SK-N-SH treated with all-trans-retinoic acid at 6 μM for 48 hours (cell line): ENCODE measurements around the gene SGTB.

Source experiments
- ATAC-seq: fragments of 200-7000 bp; cut with Tn5 transposase; 3 replicates; pipeline ENCODE4 v1.9.1; 2020; ENCODE audit warnings: mild to moderate bottlenecking, moderate library complexity
- ARNTL ChIP-seq: fragments of 450-650 bp; formaldehyde crosslinking; IDR thresholded peaks from 2 replicates; pipeline ENCODE4 v1.5.0; 2020; ENCODE audit warnings: low read depth, mild to moderate bottlenecking, moderate library complexity, borderline replicate concordance
- BACH2 ChIP-seq: fragments of 250-450 bp; sonication (Bioruptor Pico); IDR thresholded peaks from 2 replicates; pipeline ENCODE4 v1.9.0; 2021; ENCODE audit warnings: mild to moderate bottlenecking, borderline replicate concordance
- CREB5 ChIP-seq: fragments of 250-450 bp; sonication (Bioruptor Pico); IDR thresholded peaks from 2 replicates; pipeline ENCODE4 v1.5.1; 2020; ENCODE audit warnings: low read depth, mild to moderate bottlenecking, moderate library complexity
- CSRNP3 ChIP-seq: fragments of 250-450 bp; sonication (Bioruptor Pico); IDR thresholded peaks from 2 replicates; pipeline ENCODE4 v1.5.1; 2021; ENCODE audit warnings: mild to moderate bottlenecking, moderate library complexity
- ISL1 ChIP-seq: fragments of 250-450 bp; sonication (Bioruptor Pico); IDR thresholded peaks from 2 replicates; pipeline ENCODE4 v2.1.2; 2022; ENCODE audit warnings: mild to moderate bottlenecking, moderate library complexity
- OSR1 ChIP-seq: fragments of 250-450 bp; sonication (Bioruptor Pico); IDR thresholded peaks from 2 replicates; pipeline ENCODE4 v1.8.0; 2022; ENCODE audit warnings: moderate library complexity, mild to moderate bottlenecking, inconsistent platforms
- POU6F1 ChIP-seq: fragments of 250-450 bp; sonication (Bioruptor Pico); IDR thresholded peaks from 2 replicates; pipeline ENCODE4 v1.8.0; 2021; ENCODE audit warnings: low read depth, mild to moderate bottlenecking, moderate library complexity, borderline replicate concordance
- RARB ChIP-seq: fragments of 250-450 bp; sonication (Bioruptor Pico); IDR thresholded peaks from 2 replicates; pipeline ENCODE4 v1.8.0; 2021; ENCODE audit warnings: mild to moderate bottlenecking, moderate library complexity
- TSHZ2 ChIP-seq: fragments of 250-450 bp; sonication (Bioruptor Pico); IDR thresholded peaks from 2 replicates; pipeline ENCODE4 v1.5.0; 2020; ENCODE audit warnings: mild to moderate bottlenecking, moderate library complexity
- ZFP30 ChIP-seq: fragments of 450-650 bp; formaldehyde crosslinking; IDR thresholded peaks from 2 replicates; pipeline ENCODE4 v1.5.0; 2022; ENCODE audit warnings: mild to moderate bottlenecking, moderate library complexity
- ZNF70 ChIP-seq: fragments of 450-650 bp; formaldehyde crosslinking; IDR thresholded peaks from 2 replicates; pipeline ENCODE4 v1.5.0; 2020; ENCODE audit warnings: mild to moderate bottlenecking, moderate library complexity
- ZNF8 ChIP-seq: fragments of 450-650 bp; formaldehyde crosslinking; IDR thresholded peaks from 2 replicates; pipeline ENCODE4 v1.5.0; 2020; ENCODE audit warnings: mild to moderate bottlenecking, moderate library complexity
- TF ChIP-seq, protein P1 (sequence below): fragments of 250-450 bp; sonication (Bioruptor Pico); IDR thresholded peaks from 2 replicates; pipeline ENCODE4 v1.8.0; 2020; ENCODE audit warnings: mild to moderate bottlenecking, moderate library complexity, borderline replicate concordance

SGTB gene

GRCh38 chr5:65646938-65647337 is 75.0 kb downstream of the SGTB start:
- TF ChIP-seq RARB (CRISPR knock-in tag), result no peak
- TF ChIP-seq TSHZ2, result no peak
- no peak for TF ChIP-seq ZFP30 (CRISPR knock-in tag)
- no peak for TF ChIP-seq CSRNP3 (CRISPR knock-in tag)
- TF ChIP-seq ZNF8 (CRISPR knock-in tag), result no peak
- TF ChIP-seq CREB5 (CRISPR knock-in tag), result no peak
- no peak for ATAC-seq

DNA sequence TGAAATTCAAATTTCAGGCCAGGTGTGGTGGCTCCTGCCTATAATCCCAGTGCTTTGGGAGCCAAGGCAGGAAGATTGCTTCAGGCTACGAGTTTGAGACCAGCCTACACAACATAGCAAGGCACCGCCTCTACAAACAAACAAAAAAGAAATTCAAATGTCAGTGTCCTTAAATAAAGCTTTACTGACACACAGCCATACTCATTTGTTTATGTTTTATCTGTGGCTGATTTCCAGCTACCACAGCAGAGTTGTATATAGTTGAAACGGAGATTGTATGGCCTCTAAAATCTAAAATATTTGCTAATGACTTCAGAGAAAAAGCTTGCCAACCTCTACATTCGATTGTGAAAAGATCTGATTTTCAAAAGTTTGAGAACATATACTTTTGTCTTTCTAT is 81.7 kb downstream of the SGTB start:
- TF ChIP-seq, protein P1, sequence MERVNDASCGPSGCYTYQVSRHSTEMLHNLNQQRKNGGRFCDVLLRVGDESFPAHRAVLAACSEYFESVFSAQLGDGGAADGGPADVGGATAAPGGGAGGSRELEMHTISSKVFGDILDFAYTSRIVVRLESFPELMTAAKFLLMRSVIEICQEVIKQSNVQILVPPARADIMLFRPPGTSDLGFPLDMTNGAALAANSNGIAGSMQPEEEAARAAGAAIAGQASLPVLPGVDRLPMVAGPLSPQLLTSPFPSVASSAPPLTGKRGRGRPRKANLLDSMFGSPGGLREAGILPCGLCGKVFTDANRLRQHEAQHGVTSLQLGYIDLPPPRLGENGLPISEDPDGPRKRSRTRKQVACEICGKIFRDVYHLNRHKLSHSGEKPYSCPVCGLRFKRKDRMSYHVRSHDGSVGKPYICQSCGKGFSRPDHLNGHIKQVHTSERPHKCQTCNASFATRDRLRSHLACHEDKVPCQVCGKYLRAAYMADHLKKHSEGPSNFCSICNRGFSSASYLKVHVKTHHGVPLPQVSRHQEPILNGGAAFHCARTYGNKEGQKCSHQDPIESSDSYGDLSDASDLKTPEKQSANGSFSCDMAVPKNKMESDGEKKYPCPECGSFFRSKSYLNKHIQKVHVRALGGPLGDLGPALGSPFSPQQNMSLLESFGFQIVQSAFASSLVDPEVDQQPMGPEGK (CRISPR knock-in tag), result no peak
- no peak for TF ChIP-seq ISL1
- no peak for TF ChIP-seq OSR1 (CRISPR knock-in tag)
- TF ChIP-seq ZNF70 (CRISPR knock-in tag), result no peak
- TF ChIP-seq ARNTL (CRISPR knock-in tag), result no peak
- TF ChIP-seq, all 23 proteins: peak for 0
- ATAC-seq, result no peak

- TF ChIP-seq ZFP30 (CRISPR knock-in tag) (no peak), BACH2 (CRISPR knock-in tag) (no peak), TSHZ2 (no peak), CSRNP3 (CRISPR knock-in tag) (no peak), POU6F1 (CRISPR knock-in tag) (no peak)
- ATAC-seq, result no peak
Observed at GRCh38 chr5:65630981-65631380, 90.9 kb downstream of the SGTB start.
